ENCODE measurements around the gene SRSF8.
"Not testable (repeated sequence)": the region's sequence is repeated elsewhere in the genome, so short reads cannot be mapped to it uniquely, and the experiment has no call there.

Gene SRSF8

GRCh38 chr11:95066716-95067038 is at the start of gene SRSF8:
Gene SRSF8, plus strand, starts transcription at chr11:95066919. Its CDS starts 308 bp downstream, at chr11:95067227.
- in situ Hi-C loops (cut with MboI; ENCODE audit: low sequenced_read_pairs): no loop called here

GRCh38 chr11:95021468-95021867 is 45.3 kb upstream of the SRSF8 start:
- in situ Hi-C loops (cut with MboI; ENCODE audit: low sequenced_read_pairs): not testable (repeated sequence)

GRCh38 chr11:95024958-95025357 is 41.8 kb upstream of the SRSF8 start, which contains the start of gene KDM4E:
Gene KDM4E, plus strand, starts transcription at chr11:95025258. Its CDS starts 300 bp downstream, at chr11:95025558.
- in situ Hi-C loops (cut with MboI; ENCODE audit: low sequenced_read_pairs): no loop called here

GRCh38 chr11:95025594-95025993 is 41.1 kb upstream of the SRSF8 start:
- in situ Hi-C loops (cut with MboI; ENCODE audit: low sequenced_read_pairs): not testable (repeated sequence)

GRCh38 chr11:95028357-95028756 is 38.4 kb upstream of the SRSF8 start:
- in situ Hi-C loops (cut with MboI; ENCODE audit: low sequenced_read_pairs): no loop called here

GRCh38 chr11:95033051-95033450 is 33.7 kb upstream of the SRSF8 start:
- in situ Hi-C loops (cut with MboI; ENCODE audit: low sequenced_read_pairs): no loop called here

- in situ Hi-C loops (cut with MboI; ENCODE audit: low sequenced_read_pairs): no loop called here
Observed at GRCh38 chr11:95035316-95035715, 31.4 kb upstream of the SRSF8 start.

GRCh38 chr11:95037356-95038035 is 29.2 kb upstream of the SRSF8 start:
- in situ Hi-C loops (cut with MboI; ENCODE audit: low sequenced_read_pairs): not testable (repeated sequence)

- in situ Hi-C loops (cut with MboI; ENCODE audit: low sequenced_read_pairs): no loop called here
Observed at GRCh38 chr11:95042239-95042638, 24.5 kb upstream of the SRSF8 start.

- in situ Hi-C loops (cut with MboI; ENCODE audit: low sequenced_read_pairs): no loop called here
Observed at GRCh38 chr11:95042906-95043305, 23.8 kb upstream of the SRSF8 start.

GRCh38 chr11:95044010-95044409 is 22.7 kb upstream of the SRSF8 start:
- in situ Hi-C loops (cut with MboI; ENCODE audit: low sequenced_read_pairs): no loop called here

- in situ Hi-C loops (cut with MboI; ENCODE audit: low sequenced_read_pairs): no loop called here
Observed at GRCh38 chr11:95045812-95046211, 20.9 kb upstream of the SRSF8 start.

GRCh38 chr11:95049122-95049521 is 17.6 kb upstream of the SRSF8 start, which contains the start of gene KDM4F:
Gene KDM4F, plus strand, starts transcription at chr11:95049422.
- in situ Hi-C loops (cut with MboI; ENCODE audit: low sequenced_read_pairs): not testable (repeated sequence)

GRCh38 chr11:95050595-95051202 is 16.0 kb upstream of the SRSF8 start:
- in situ Hi-C loops (cut with MboI; ENCODE audit: low sequenced_read_pairs): no loop called here

GRCh38 chr11:95054356-95054755 is 12.4 kb upstream of the SRSF8 start:
- in situ Hi-C loops (cut with MboI; ENCODE audit: low sequenced_read_pairs): no loop called here

- in situ Hi-C loops (cut with MboI; ENCODE audit: low sequenced_read_pairs): no loop called here
Observed at GRCh38 chr11:95055283-95055897, 11.3 kb upstream of the SRSF8 start.

GRCh38 chr11:95057959-95058358 is 8.8 kb upstream of the SRSF8 start:
- in situ Hi-C loops (cut with MboI; ENCODE audit: low sequenced_read_pairs): no loop called here

- in situ Hi-C loops (cut with MboI; ENCODE audit: low sequenced_read_pairs): no loop called here
Observed at GRCh38 chr11:95058621-95059020, 8.1 kb upstream of the SRSF8 start.

- in situ Hi-C loops (cut with MboI; ENCODE audit: low sequenced_read_pairs): no loop called here
Observed at GRCh38 chr11:95059046-95059445, 7.7 kb upstream of the SRSF8 start.

GRCh38 chr11:95065336-95065735 is 1.4 kb upstream of the SRSF8 start:
- in situ Hi-C loops (cut with MboI; ENCODE audit: low sequenced_read_pairs): no loop called here

- in situ Hi-C loops (cut with MboI; ENCODE audit: low sequenced_read_pairs): no loop called here
Observed at GRCh38 chr11:95067039-95067840, 521 bp downstream of the SRSF8 start.

All from HL-60/S4 (cell line).